ENCODE measurements around the gene ZCCHC7.

GRCh38 chr9:37405350-37405749 is 285.0 kb downstream of the ZCCHC7 start:
- no peak for TF ChIP-seq NRF1 (conservative IDR thresholded peaks at IDR 0.05 in 1 of 2, IDR thresholded peaks at IDR 0.05 in 1 of 2)
- TF ChIP-seq PREB (CRISPR knock-in tag; IDR thresholded peaks at IDR 0.05) = no peak
- no peak for TF ChIP-seq CBFA2T2 (conservative IDR thresholded peaks at IDR 0.05)
- no peak for TF ChIP-seq NFIC (IDR thresholded peaks at IDR 0.05)
- TF ChIP-seq MYBL2 (IDR thresholded peaks at IDR 0.05; ENCODE audit: low read depth) = no peak
- TF ChIP-seq MYBL2 (CRISPR knock-in tag; IDR thresholded peaks at IDR 0.05; ENCODE audit: borderline replicate concordance) = no peak
- TF ChIP-seq HOMEZ (CRISPR knock-in tag; IDR thresholded peaks at IDR 0.05) = no peak
- no peak for TF ChIP-seq JUND (IDR thresholded peaks at IDR 0.05; ENCODE audit: borderline replicate concordance, low read depth, low read length)
- no peak for TF ChIP-seq JUND (tag; IDR thresholded peaks at IDR 0.05; ENCODE audit: borderline replicate concordance, low read depth, low read length)
- TF ChIP-seq CTCF (IDR thresholded peaks at IDR 0.05 in 2 of 3, conservative IDR thresholded peaks at IDR 0.05 in 1 of 3; ENCODE audit: insufficient read depth in 2 of 3, low read depth in 1 of 3, low read length in 3 of 3) = no peak
- TF ChIP-seq ZNF311 (CRISPR knock-in tag; IDR thresholded peaks at IDR 0.05) = no peak
- no peak for TF ChIP-seq GTF3C2 (IDR thresholded peaks at IDR 0.05; ENCODE audit: borderline replicate concordance, extremely low read depth, insufficient read length)
- TF ChIP-seq SP1 (CRISPR knock-in tag; IDR thresholded peaks at IDR 0.05) = no peak
- no peak for TF ChIP-seq CHD1 (IDR thresholded peaks at IDR 0.05; ENCODE audit: low read length)
- no peak for TF ChIP-seq RAD21 (CRISPR knock-in tag; conservative IDR thresholded peaks at IDR 0.05 in 1 of 2, IDR thresholded peaks at IDR 0.05 in 1 of 2)
- no peak for TF ChIP-seq SMARCE1 (IDR thresholded peaks at IDR 0.05)
